Left lung (tissue), 10 donors: ENCODE results near the gene ADSS1. TPM values are rescaled to one million over a fixed set of nuclear protein-coding genes. Genes with fewer than 3 reads are reported as not detected.
A peak's percentile ranks its signal among the peaks of the same experiment; 100 is the strongest.

Source experiments
- ATAC-seq: fragments of 200-7000 bp; cut with Tn5 transposase; one replicate; pipeline ENCODE4 v1.9.1; 2020; ENCODE audit warnings: moderate library complexity
- DNase-seq, 4 donors: peaks; one replicate each; pipeline ENCODE4 v3.0.0-alpha.2; 2013 to 2020
- H3K27ac ChIP-seq, 2 donors: fragments of 200-600 bp; sonication (generic) in 1 of 2; one replicate each; pipeline versions ENCODE4 v1.5.0 to v1.8.0; 2020 to 2021
- H3K27me3 ChIP-seq, 2 donors: fragments of 200-600 bp; sonication (generic) in 1 of 2; one replicate each; pipeline versions ENCODE4 v1.5.0 to v1.8.0; 2020 to 2021
- H3K36me3 ChIP-seq, 2 donors: fragments of 200-600 bp; sonication (generic) in 1 of 2; one replicate each; pipeline versions ENCODE4 v1.5.0 to v1.8.0; 2020 to 2021
- H3K4me1 ChIP-seq, 2 donors: fragments of 200-600 bp; one replicate each; pipeline ENCODE4 v1.8.0; 2021
- H3K4me3 ChIP-seq, 2 donors: fragments of 200-600 bp; sonication (generic) in 1 of 2; one replicate each; pipeline versions ENCODE4 v1.5.0 to v1.8.0; 2020 to 2021; ENCODE audit warnings: mild to moderate bottlenecking in 1 of 2
- H3K9me3 ChIP-seq, 2 donors: fragments of 200-600 bp; sonication (generic) in 1 of 2; one replicate each; pipeline versions ENCODE4 v1.5.0 to v1.8.0; 2020 to 2021
- CTCF ChIP-seq, 2 donors: fragments of 200-600 bp; sonication (generic) in 1 of 2; IDR thresholded peaks; one replicate each; pipeline versions ENCODE4 v1.5.0 to v1.8.0; 2021; ENCODE audit warnings: antibody characterized with exemption in 2 of 2
- intact Hi-C, 2 donors: fragments of 100-400 bp; cut with DNase I; formaldehyde crosslinking; loops; one replicate each; pipeline versions ENCODE4 v1.11.2 to v1.14.2; 2022
- microRNA-seq, 2 donors: library from miRNA; unstranded; fragments of <30 nt; microRNA quantifications; one replicate each; pipeline ENCODE4, GENCODE V29; 2019
- polyA plus RNA-seq, 6 donors: library from polyadenylated mRNA; unstranded; fragments of 120-200 nt; gene quantifications; one replicate each; pipeline ENCODE4 v1.2.1, GENCODE V29; 2013; ENCODE audit not compliant: insufficient read length in 6 of 6
- total RNA-seq, 2 donors: library from RNA; stranded (reverse); fragmentation: NEBNext Ultra II Directional; extraction: Animal tissue kit (Norgen Biotek cat#: 25700); gene quantifications; one replicate each; pipeline ENCODE4 v1.2.1, GENCODE V29; 2021
- donor health status: DM: no; HTN: yes; CAD: no.
- donor health status: DM: no; HTN: no; CAD: no.

ADSS1 gene
- total and polyA plus RNA-seq, 8 donors = 5.2 to 16.6 (median 11.2) TPM

DNA sequence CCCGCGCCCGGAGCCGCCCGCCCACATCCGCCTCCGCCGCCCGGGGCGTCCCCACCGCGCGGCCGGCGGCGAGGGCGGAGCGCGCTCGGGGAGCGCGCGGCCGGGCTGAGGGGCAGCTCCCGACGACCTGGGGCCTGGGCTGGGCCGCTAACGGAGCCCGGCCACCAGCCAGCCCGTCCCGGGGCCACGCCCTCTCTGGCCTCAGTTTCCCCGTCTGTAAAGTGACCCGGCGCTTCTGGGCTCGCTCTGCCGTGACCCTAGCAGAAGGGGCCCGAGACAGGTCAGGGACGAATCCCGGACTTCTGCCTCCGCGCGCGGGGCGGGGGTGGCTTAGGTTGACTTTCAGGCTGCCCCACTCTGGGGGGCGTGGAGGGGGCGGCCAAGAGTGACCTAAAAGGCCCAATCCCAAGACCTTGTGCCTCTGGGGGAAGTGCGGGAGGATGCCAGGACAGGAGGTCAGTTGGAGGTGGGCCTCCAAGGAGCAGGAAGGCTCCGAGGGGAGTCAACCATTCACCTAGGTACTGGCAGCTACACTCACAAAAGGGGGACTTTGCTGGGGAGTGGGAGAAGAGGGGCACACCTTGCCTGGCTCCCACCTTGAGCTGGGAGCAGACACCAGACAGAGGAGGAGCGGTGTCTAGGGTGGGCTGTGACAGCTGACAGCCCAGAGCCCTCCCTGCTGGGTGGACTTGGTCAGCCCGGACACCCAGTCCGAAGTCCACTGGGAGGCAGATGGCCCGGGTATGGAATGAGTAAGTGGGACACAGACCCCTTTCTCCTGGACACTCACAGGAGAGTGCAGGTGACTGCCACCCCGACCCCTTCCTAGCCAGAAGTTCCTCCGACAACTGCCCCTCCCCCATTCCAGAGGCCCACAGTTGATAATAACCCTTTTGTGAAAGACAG lies 72.0 kb downstream of the ADSS1 start:
- Histone ChIP-seq H3K36me3 (peaks cover 0 to 16% of the 10 kb centered on the region in 2 donors), H3K4me1 (peaks cover 29 to 74% of the 10 kb centered on the region in 2 donors), H3K4me3 (peak overlapping the region; percentile 19 to 45), H3K27ac (peak overlapping the region; percentile 71), H3K9me3 (no peaks in the 10 kb centered on the region), H3K27me3 (peaks cover 0 to 6% of the 10 kb centered on the region in 2 donors)
- DNase-seq = no peak
- peak; percentile 25 for ATAC-seq
- TF ChIP-seq CTCF (IDR thresholded peaks at IDR 0.05) = no peak
- intact Hi-C loops = no loop called here

DNA sequence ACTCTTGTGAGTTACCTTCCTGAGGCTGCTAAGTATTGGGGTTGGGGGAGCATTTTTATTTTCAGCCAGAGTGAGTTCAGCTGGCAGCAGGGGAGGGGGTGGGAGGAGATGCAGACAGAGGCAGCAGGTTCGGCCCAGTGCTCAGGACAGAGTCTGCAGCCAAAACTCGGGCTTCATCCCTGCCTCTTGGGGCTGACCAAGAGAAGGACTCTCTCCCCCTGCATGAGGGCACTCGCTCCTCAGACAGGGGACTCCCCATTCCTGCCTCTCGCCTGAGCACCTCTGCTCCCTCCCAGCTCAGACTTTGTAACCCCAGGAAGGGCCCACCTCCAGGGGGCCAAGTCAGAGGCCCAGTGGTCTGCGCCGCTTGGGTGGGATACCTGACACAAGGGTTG lies 72.7 kb downstream of the ADSS1 start:
- H3K36me3 ChIP-seq = peaks cover 0 to 10% of the 10 kb centered on the region in 2 donors
- H3K9me3 ChIP-seq = no peaks in the 10 kb centered on the region
- no peak overlapping the region for H3K4me3 ChIP-seq
- peaks cover 0 to 13% of the 10 kb centered on the region in 2 donors for H3K27me3 ChIP-seq
- TF ChIP-seq CTCF (IDR thresholded peaks at IDR 0.05) = no peak
- peaks cover 35 to 75% of the 10 kb centered on the region in 2 donors for H3K4me1 ChIP-seq
- ATAC-seq = no peak
- H3K27ac ChIP-seq = peak overlapping the region in 1 of 2 donors; percentile 48
- no peak for DNase-seq
- intact Hi-C loops = no loop called here

Small RNA genes within 50 kb of the gene (microRNA-seq; reads per million reads assigned to microRNA genes)
- 0.14 to 0.34 reads per million in 2 donors for gene MIR4710

Other genes with a start within 250 kb of the ADSS1 start
- gene C14orf180, start 144.5 kb upstream of the ADSS1 start, total RNA-seq = not detected
- not detected for gene C14orf180, start 144.5 kb upstream of the ADSS1 start, polyA plus RNA-seq
- gene TMEM179, start 119.5 kb upstream of the ADSS1 start, total RNA-seq = under 1 TPM in 1 of 2 donors, not detected in 1; 0.73 TPM
- gene TMEM179, start 119.5 kb upstream of the ADSS1 start, polyA plus RNA-seq = 1 to 10 TPM; 1.1 to 2.0 (median 1.8) TPM
- 100 to 1,000 TPM; 111 to 120 TPM for gene INF2, start 34.6 kb upstream of the ADSS1 start, total RNA-seq
- gene INF2, start 34.6 kb upstream of the ADSS1 start, polyA plus RNA-seq = 10 to 100 TPM; 43.5 to 69.1 (median 52.4) TPM
- gene SIVA1, start 28.9 kb downstream of the ADSS1 start, total RNA-seq = 10 to 100 TPM; 59.2 to 69.5 TPM
- 10 to 100 TPM; 54.4 to 88.4 (median 76.2) TPM for gene SIVA1, start 28.9 kb downstream of the ADSS1 start, polyA plus RNA-seq
- gene AKT1, start 71.5 kb downstream of the ADSS1 start, total RNA-seq = 100 to 1,000 TPM; 173 to 176 TPM
- 100 to 1,000 TPM; 144 to 214 (median 166) TPM for gene AKT1, start 71.5 kb downstream of the ADSS1 start, polyA plus RNA-seq
- gene ZBTB42, start 76.9 kb downstream of the ADSS1 start, total RNA-seq = 10 to 100 TPM in 1 of 2 donors, 1 to 10 TPM in 1; 9.9 to 12.1 TPM
- 1 to 10 TPM; 5.8 to 9.7 (median 8.7) TPM for gene ZBTB42, start 76.9 kb downstream of the ADSS1 start, polyA plus RNA-seq
- gene CEP170B, start 141.0 kb downstream of the ADSS1 start, total RNA-seq = 10 to 100 TPM; 35.1 to 42.3 TPM
- 10 to 100 TPM; 10.0 to 20.6 (median 13.0) TPM for gene CEP170B, start 141.0 kb downstream of the ADSS1 start, polyA plus RNA-seq
- under 1 TPM; 0.76 to 0.93 TPM for gene PLD4, start 200.7 kb downstream of the ADSS1 start, total RNA-seq
- gene PLD4, start 200.7 kb downstream of the ADSS1 start, polyA plus RNA-seq = 1 to 10 TPM; 4.6 to 8.0 (median 4.9) TPM